Kidney epithelial cell (primary cell): ENCODE results near the gene RXRA. TPM values are rescaled to one million over a fixed set of nuclear protein-coding genes. Genes with fewer than 3 reads are reported as not detected.

Experiments used
- DNase-seq: peaks from one replicate; pipeline ENCODE4 v3.0.0-alpha.2; 2010; ENCODE audit warnings: low read depth
- H3K27me3 ChIP-seq: 2 replicates; pipeline ENCODE4 v1.6.0; 2011; ENCODE audit warnings: low read length; ENCODE audit not compliant: control insufficient read depth, insufficient read depth
- H3K36me3 ChIP-seq: 2 replicates; pipeline ENCODE4 v1.5.1; 2011; ENCODE audit warnings: low read length; ENCODE audit not compliant: control insufficient read depth, insufficient read depth
- H3K4me3 ChIP-seq: 2 replicates; pipeline ENCODE4 v1.5.1; 2011; ENCODE audit warnings: low read depth, mild to moderate bottlenecking, control low read depth, low read length
- CTCF ChIP-seq: IDR thresholded peaks from 2 replicates; pipeline ENCODE4 v1.5.1; 2011; ENCODE audit warnings: mild to moderate bottlenecking, moderate library complexity, low read length, control low read depth, inconsistent platforms; ENCODE audit not compliant: insufficient read depth, poor library complexity, severe bottlenecking
- total RNA-seq: library from RNA; depleted of rRNA; stranded (reverse); fragments of >200 nt; gene quantifications from 2 replicates; pipeline ENCODE4 v1.2.3, GENCODE V29; 2015

The RXRA gene
- total RNA-seq, 1 donor from 2014 or later: 15.0 TPM

GRCh38 chr9:134379831-134380365, 53.6 kb downstream of the RXRA start:
- H3K36me3 ChIP-seq: no peaks in the 10 kb centered on the region
- no peaks in the 10 kb centered on the region for H3K27me3 ChIP-seq
- H3K4me3 ChIP-seq: no peak overlapping the region
- no peak for DNase-seq
- no peak for TF ChIP-seq CTCF

- Histone ChIP-seq H3K27me3 (no peaks in the 10 kb centered on the region), H3K36me3 (no peaks in the 10 kb centered on the region), H3K4me3 (no peak overlapping the region)
- TF ChIP-seq CTCF: no peak
- DNase-seq: no peak
Measured at GRCh38 chr9:134380542-134381271, 54.5 kb downstream of the RXRA start.

- TF ChIP-seq CTCF: no peak
- H3K4me3 ChIP-seq: no peak overlapping the region
- H3K27me3 ChIP-seq: no peaks in the 10 kb centered on the region
- DNase-seq: no peak
- no peaks in the 10 kb centered on the region for H3K36me3 ChIP-seq
Measured at GRCh38 chr9:134381272-134381661, 55.0 kb downstream of the RXRA start.

GRCh38 chr9:134381671-134382516, 55.6 kb downstream of the RXRA start:
- Histone ChIP-seq H3K36me3 (no peaks in the 10 kb centered on the region), H3K27me3 (no peaks in the 10 kb centered on the region), H3K4me3 (no peak overlapping the region)
- DNase-seq: no peak
- peak; percentile 32 for TF ChIP-seq CTCF

- Histone ChIP-seq H3K4me3 (no peak overlapping the region), H3K36me3 (no peaks in the 10 kb centered on the region), H3K27me3 (no peaks in the 10 kb centered on the region)
- TF ChIP-seq CTCF: no peak
- no peak for DNase-seq
Measured at GRCh38 chr9:134382733-134383132, 56.5 kb downstream of the RXRA start.
